Fibroblast of peridontal ligament (primary cell): Measurements from ENCODE around the gene NGDN.
"Not testable (repeated sequence)": the region's sequence is repeated elsewhere in the genome, so short reads cannot be mapped to it uniquely, and the experiment has no call there.

Experiments used
- DNase-seq: peaks from one replicate; pipeline ENCODE4 v3.0.0-alpha.2; 2010; ENCODE audit errors: extremely low read depth

Gene NGDN, protein sequence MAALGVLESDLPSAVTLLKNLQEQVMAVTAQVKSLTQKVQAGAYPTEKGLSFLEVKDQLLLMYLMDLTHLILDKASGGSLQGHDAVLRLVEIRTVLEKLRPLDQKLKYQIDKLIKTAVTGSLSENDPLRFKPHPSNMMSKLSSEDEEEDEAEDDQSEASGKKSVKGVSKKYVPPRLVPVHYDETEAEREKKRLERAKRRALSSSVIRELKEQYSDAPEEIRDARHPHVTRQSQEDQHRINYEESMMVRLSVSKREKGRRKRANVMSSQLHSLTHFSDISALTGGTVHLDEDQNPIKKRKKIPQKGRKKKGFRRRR

GRCh38 chr14:23469127-23469905, at the start of gene NGDN:
Gene NGDN, plus strand, starts transcription at chr14:23469703. Its CDS starts 13 bp downstream, at chr14:23469716.
- peak; percentile 100 for DNase-seq

- DNase-seq, result no peak
Measured at GRCh38 chr14:23421594-23421993, 47.9 kb upstream of the NGDN start.

DNA sequence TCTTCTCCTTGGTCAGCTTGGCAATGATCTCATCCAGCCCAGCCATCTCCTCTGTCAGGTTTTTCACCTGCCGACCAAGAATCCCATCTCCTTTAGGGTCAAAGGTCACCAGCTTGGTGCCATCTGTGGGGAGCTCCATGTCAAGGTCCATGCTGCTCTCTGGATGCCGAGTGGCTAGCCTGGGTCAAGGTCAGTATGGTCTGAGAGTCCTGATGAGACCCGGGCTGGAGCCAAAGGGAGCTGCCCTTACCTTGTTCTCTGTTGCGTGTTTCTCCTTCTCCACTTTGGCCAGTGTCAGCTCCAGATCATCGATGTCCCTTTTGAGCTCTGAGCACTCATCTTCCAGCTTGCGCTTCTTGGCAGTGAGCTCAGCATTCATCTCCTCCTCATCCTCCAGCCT, 45.8 kb upstream of the NGDN start:
- DNase-seq, result no peak

- DNase-seq, result no peak
Measured at GRCh38 chr14:23425169-23425568, 44.3 kb upstream of the NGDN start.

DNA sequence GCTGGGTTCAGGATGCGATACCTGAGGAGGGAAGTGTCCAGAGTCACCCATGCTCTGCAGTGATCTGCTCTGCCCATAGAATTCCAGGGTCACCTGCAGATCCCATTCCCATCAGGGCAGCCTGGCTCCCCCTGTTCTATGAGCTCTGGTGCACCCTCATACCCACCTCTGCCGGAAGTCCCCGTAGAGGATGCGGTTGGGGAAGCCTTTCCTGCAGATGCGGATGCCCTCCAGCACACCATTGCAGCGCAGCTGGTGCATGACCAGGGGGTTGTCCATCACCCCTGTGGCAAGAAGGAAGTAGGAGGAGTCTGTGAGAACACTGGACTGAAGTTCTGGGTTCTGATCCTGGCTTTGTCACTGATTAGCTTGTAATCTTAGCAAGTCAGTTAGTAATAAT, 43.7 kb upstream of the NGDN start:
- DNase-seq, result not testable (repeated sequence)

- DNase-seq, result no peak
Measured at GRCh38 chr14:23428686-23429495, 40.6 kb upstream of the NGDN start.

GRCh38 chr14:23430016-23430722, 39.3 kb upstream of the NGDN start:
- no peak for DNase-seq

DNA sequence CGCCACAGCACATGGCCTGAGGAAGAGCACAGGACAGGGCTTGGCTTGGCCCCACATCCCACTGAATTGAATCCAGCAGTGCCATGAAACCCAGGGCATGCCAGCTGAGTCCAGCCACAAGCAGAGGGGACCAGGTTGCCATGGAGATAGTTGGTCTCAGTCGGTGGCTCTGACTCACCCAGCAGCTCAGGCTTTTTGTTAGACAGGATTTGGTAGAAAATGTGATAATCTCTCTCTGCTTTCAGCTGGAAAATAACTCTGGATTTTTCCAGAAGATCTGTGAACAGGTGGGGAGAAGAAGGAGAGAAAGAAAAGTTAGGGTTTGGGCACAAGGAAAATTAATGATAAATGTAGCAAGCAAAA, 38.8 kb upstream of the NGDN start:
- DNase-seq, result peak; percentile 5

DNA sequence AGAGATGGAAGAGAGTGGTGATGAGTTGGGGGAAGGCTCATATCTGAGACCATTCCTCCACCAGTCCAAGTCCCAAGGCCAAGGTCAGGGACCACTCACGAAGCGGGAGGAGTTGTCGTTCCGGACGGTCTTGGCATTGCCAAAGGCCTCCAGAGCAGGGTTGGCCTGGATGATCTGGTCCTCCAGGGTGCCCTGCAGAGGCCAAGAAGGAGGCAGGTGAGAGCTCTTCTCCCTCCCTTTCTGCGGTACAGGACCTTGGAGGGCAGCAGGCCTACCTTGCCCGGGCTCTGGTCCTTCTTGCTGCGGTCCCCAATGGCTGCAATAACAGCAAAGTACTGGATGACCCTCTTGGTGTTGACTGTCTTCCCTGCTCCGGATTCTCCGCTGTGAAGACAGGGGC, 38.0 kb upstream of the NGDN start:
- no peak for DNase-seq

DNA sequence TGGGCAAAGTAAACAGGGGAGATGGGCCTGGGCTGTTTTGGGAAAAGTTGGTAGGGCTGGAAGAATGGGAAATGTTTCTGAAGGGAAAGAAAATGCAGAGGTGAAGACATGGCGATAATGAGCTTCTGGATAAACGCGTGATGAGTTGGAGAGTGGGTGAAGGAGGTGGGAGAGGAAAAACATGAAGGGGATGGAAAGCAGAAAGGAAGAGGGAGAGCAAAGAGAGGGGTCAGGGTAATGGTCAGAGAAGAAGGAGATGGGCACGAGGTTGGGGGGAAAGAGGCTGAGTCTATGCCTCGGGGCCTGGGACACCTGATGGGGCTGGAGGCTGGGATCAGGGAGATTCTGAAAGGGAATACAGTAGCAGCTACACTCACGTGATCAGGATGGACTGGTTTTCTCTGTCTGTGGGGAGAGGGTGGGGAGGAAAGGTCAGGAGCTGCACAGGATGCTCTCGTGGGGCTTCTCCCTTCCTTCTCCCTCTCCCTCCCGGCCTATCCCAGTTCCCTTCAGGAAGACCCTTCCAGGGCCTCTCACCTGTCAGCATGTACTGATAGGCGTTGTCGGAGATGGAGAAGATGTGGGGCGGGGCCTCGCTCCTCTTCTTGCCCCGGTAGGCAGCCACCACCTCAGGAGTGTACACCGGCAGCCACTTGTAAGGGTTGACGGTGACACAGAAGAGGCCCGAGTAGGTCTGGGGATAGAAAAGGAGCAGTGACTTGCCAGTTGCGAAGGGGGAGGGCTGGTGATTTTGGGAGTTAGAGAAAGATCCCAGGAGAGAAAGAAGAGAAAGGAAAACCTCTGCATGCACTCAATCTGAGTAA, 37.2 kb upstream of the NGDN start:
- DNase-seq, result no peak

GRCh38 chr14:23432946-23433345, 36.6 kb upstream of the NGDN start:
- DNase-seq, result no peak

- no peak for DNase-seq
Measured at GRCh38 chr14:23433457-23433856, 36.0 kb upstream of the NGDN start.

- no peak for DNase-seq
Measured at GRCh38 chr14:23434488-23435222, 34.8 kb upstream of the NGDN start.

GRCh38 chr14:23435543-23436326, 33.8 kb upstream of the NGDN start, which contains the start of gene MYH7:
Gene MYH7, minus strand, starts transcription at chr14:23435660. Its CDS starts 1,928 bp downstream, at chr14:23433732.
- DNase-seq, result no peak

- DNase-seq, result no peak
Measured at GRCh38 chr14:23436327-23437132, 33.0 kb upstream of the NGDN start.

- DNase-seq, result no peak
Measured at GRCh38 chr14:23437133-23438100, 32.1 kb upstream of the NGDN start.
